OCI-LY1 (cell line): ENCODE measurements around the gene PIP4P1.

ENCODE experiments used
- H2AFZ ChIP-seq: fragments of 200-600 bp; sonication (generic), shearing (Covaris generic); 2 replicates; pipeline ENCODE4 v1.6.0; 2014; ENCODE audit warnings: antibody characterized with exemption, mild to moderate bottlenecking, low read length
- H3F3A ChIP-seq: fragments of 200-600 bp; sonication (generic), shearing (Covaris generic); 2 replicates; pipeline ENCODE4 v1.6.0; 2014; ENCODE audit warnings: mild to moderate bottlenecking, antibody characterized with exemption, low read length, moderate library complexity; ENCODE audit not compliant: insufficient read depth
- H3K27ac ChIP-seq: fragments of 200-600 bp; sonication (generic); 2 replicates; pipeline ENCODE4 v1.5.1; 2014; ENCODE audit warnings: low read length, mixed run types, mild to moderate bottlenecking, low read depth; ENCODE audit not compliant: poor library complexity, severe bottlenecking
- H3K27me3 ChIP-seq: fragments of 200-600 bp; sonication (generic); 2 replicates; pipeline ENCODE4 v1.6.0; 2014; ENCODE audit warnings: antibody characterized with exemption, mild to moderate bottlenecking, low read length, moderate library complexity; ENCODE audit not compliant: insufficient read depth
- H3K36me3 ChIP-seq: fragments of 200-600 bp; sonication (generic); 2 replicates; pipeline ENCODE4 v1.6.1; 2014; ENCODE audit warnings: mild to moderate bottlenecking, antibody characterized with exemption, low read length, moderate library complexity, mixed read lengths; ENCODE audit not compliant: insufficient read depth
- H3K4me1 ChIP-seq: fragments of 200-600 bp; sonication (generic); 2 replicates; pipeline ENCODE4 v1.5.1; 2014; ENCODE audit warnings: mild to moderate bottlenecking, low read length, moderate library complexity; ENCODE audit not compliant: insufficient read depth, severe bottlenecking
- H3K4me2 ChIP-seq: fragments of 200-600 bp; sonication (generic), shearing (Covaris generic); 2 replicates; pipeline ENCODE4 v1.6.1; 2014; ENCODE audit warnings: low read length
- H3K4me3 ChIP-seq: fragments of 200-600 bp; sonication (generic); 2 replicates; pipeline ENCODE4 v1.5.1; 2014; ENCODE audit warnings: low read length, low read depth, mild to moderate bottlenecking, mixed read lengths; ENCODE audit not compliant: poor library complexity, severe bottlenecking
- H3K79me2 ChIP-seq: fragments of 200-600 bp; shearing (Covaris generic); 2 replicates; pipeline ENCODE4 v1.6.1; 2016; ENCODE audit warnings: mixed run types, low read length, mixed read lengths; ENCODE audit not compliant: insufficient read depth
- H3K9ac ChIP-seq: fragments of 200-600 bp; sonication (generic), shearing (Covaris generic); 2 replicates; pipeline ENCODE4 v1.6.1; 2014; ENCODE audit warnings: mild to moderate bottlenecking, low read length, mixed read lengths
- H3K9me2 ChIP-seq: fragments of 200-600 bp; sonication (generic), shearing (Covaris generic); 2 replicates; pipeline ENCODE4 v1.6.1; 2014; ENCODE audit warnings: low read depth, mild to moderate bottlenecking, low read length, mixed read lengths
- H3K9me3 ChIP-seq: fragments of 200-600 bp; shearing (Covaris generic); 2 replicates; pipeline ENCODE4 v1.6.1; 2014; ENCODE audit warnings: low read length, mixed read lengths
- H4K20me1 ChIP-seq: fragments of 200-600 bp; sonication (generic), shearing (Covaris generic); 2 replicates; pipeline ENCODE4 v1.6.0; 2016; ENCODE audit warnings: mild to moderate bottlenecking, low read length; ENCODE audit not compliant: insufficient read depth
- EZH2 ChIP-seq: fragments of 200-600 bp; sonication (generic), shearing (Covaris generic); IDR thresholded peaks from 2 replicates; pipeline ENCODE4 v1.8.0; 2017; ENCODE audit warnings: borderline replicate concordance, mixed run types, mild to moderate bottlenecking, antibody characterized with exemption, low read length, moderate library complexity, mixed read lengths
- TF ChIP-seq, protein P1 (sequence below): fragments of 200-600 bp; sonication (generic), shearing (Covaris generic); IDR thresholded peaks from 2 replicates; pipeline ENCODE4 v1.5.1; 2017; ENCODE audit warnings: mild to moderate bottlenecking, antibody characterized with exemption, low read length, moderate library complexity, mixed read lengths

The PIP4P1 gene

DNA sequence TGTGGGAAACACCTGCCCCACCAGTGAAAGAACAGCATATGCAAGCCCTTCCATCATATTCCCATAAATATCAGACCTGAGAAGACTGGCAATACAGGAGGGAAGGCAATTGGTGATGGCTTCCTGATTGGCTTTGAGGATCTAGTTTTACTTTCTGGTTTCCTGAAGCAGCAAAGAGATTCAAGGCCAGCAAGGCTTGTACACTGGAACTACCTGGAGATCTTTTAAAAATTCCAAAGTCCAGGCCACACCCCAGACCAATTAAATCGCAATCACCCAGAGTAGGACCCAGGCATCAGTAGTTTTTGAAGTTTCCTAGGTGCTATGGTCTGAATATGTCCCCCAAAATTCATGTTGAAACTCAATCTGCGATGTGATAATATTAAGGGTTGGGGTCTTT is 45.0 kb downstream of the PIP4P1 start:
- Histone ChIP-seq H3K27me3 (no peaks in the 10 kb centered on the region), H3K4me3 (no peak overlapping the region), H3K27ac (no peak overlapping the region), H2AFZ (no peak overlapping the region), H3K4me2 (no peak overlapping the region), H3K79me2 (no peaks in the 10 kb centered on the region), H3K36me3 (no peaks in the 10 kb centered on the region), H4K20me1 (no peaks in the 10 kb centered on the region), H3K4me1 (peaks cover 20% of the 10 kb centered on the region), H3K9ac (no peak overlapping the region), H3K9me3 (no peaks in the 10 kb centered on the region), H3F3A (no peaks in the 10 kb centered on the region), H3K9me2 (no peaks in the 10 kb centered on the region)
- TF ChIP-seq, protein P1, sequence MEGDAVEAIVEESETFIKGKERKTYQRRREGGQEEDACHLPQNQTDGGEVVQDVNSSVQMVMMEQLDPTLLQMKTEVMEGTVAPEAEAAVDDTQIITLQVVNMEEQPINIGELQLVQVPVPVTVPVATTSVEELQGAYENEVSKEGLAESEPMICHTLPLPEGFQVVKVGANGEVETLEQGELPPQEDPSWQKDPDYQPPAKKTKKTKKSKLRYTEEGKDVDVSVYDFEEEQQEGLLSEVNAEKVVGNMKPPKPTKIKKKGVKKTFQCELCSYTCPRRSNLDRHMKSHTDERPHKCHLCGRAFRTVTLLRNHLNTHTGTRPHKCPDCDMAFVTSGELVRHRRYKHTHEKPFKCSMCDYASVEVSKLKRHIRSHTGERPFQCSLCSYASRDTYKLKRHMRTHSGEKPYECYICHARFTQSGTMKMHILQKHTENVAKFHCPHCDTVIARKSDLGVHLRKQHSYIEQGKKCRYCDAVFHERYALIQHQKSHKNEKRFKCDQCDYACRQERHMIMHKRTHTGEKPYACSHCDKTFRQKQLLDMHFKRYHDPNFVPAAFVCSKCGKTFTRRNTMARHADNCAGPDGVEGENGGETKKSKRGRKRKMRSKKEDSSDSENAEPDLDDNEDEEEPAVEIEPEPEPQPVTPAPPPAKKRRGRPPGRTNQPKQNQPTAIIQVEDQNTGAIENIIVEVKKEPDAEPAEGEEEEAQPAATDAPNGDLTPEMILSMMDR = no peak
- TF ChIP-seq EZH2 = no peak

DNA sequence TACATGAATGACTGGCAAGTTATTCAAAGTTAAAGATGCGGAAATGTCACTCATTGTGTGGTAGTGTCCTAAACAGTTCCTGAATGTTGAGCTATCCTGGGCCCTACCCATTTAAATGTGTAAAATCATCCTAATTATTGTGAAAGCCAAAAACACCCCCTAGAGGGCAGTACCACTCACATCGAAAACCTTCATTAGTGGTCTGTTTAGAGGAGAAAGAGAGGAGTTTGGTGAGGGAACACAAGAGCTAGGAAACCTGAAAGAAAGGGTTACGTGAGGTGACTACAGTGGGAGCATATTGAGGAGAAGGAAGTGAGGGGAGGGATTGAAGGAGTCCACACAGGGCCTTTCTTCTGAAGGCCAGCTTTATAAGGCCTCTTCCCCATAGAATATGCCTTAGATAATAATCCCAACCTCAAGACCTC is 45.4 kb downstream of the PIP4P1 start:
- Histone ChIP-seq H3K79me2 (no peaks in the 10 kb centered on the region), H3K4me1 (peaks cover 20% of the 10 kb centered on the region), H3K4me3 (no peak overlapping the region), H4K20me1 (no peaks in the 10 kb centered on the region), H2AFZ (no peak overlapping the region), H3K27me3 (no peaks in the 10 kb centered on the region), H3K36me3 (no peaks in the 10 kb centered on the region), H3K9ac (no peak overlapping the region), H3K4me2 (no peak overlapping the region; the same call in 1 of the 2 replicates), H3K9me2 (no peaks in the 10 kb centered on the region), H3K9me3 (no peaks in the 10 kb centered on the region), H3K27ac (no peak overlapping the region), H3F3A (no peaks in the 10 kb centered on the region)
- TF ChIP-seq EZH2 = no peak
- TF ChIP-seq, protein P1 = peak; percentile 75

- Histone ChIP-seq H3F3A (no peaks in the 10 kb centered on the region), H3K27me3 (no peaks in the 10 kb centered on the region), H3K9me3 (no peaks in the 10 kb centered on the region), H3K9ac (peak overlapping the region; percentile 89), H3K9me2 (no peaks in the 10 kb centered on the region), H3K27ac (no peak overlapping the region), H3K79me2 (no peaks in the 10 kb centered on the region), H2AFZ (peak overlapping the region; percentile 72), H4K20me1 (no peaks in the 10 kb centered on the region), H3K4me1 (peaks cover 20% of the 10 kb centered on the region), H3K4me2 (peak overlapping the region; percentile 87), H3K4me3 (peak overlapping the region; percentile 96), H3K36me3 (no peaks in the 10 kb centered on the region)
- no peak for TF ChIP-seq EZH2
- TF ChIP-seq, protein P1 = no peak
Observed at GRCh38 chr14:20413744-20414082, 47.5 kb downstream of the PIP4P1 start.
